Peyer's patch (tissue), 4 donors: ENCODE measurements around the gene MAML3.

Source experiments
- POLR2A ChIP-seq, 2 donors: fragments of 450-650 bp; IDR thresholded peaks; one replicate each; pipeline ENCODE4 v1.5.1; 2017; ENCODE audit warnings: antibody characterized with exemption in 2 of 2, mild to moderate bottlenecking in 2 of 2, moderate library complexity in 2 of 2
- TF ChIP-seq, protein P1 (sequence below), 6 experiments: fragments of 450-650 bp in 4 of 6; fragments of 200-600 bp in 2 of 6; sonication (generic) in 1 of 6; IDR thresholded peaks; one replicate each; pipeline ENCODE4 v1.5.1; 2017 to 2019; ENCODE audit warnings: antibody characterized with exemption in 6 of 6, mild to moderate bottlenecking in 3 of 6, moderate library complexity in 1 of 6

DNA sequence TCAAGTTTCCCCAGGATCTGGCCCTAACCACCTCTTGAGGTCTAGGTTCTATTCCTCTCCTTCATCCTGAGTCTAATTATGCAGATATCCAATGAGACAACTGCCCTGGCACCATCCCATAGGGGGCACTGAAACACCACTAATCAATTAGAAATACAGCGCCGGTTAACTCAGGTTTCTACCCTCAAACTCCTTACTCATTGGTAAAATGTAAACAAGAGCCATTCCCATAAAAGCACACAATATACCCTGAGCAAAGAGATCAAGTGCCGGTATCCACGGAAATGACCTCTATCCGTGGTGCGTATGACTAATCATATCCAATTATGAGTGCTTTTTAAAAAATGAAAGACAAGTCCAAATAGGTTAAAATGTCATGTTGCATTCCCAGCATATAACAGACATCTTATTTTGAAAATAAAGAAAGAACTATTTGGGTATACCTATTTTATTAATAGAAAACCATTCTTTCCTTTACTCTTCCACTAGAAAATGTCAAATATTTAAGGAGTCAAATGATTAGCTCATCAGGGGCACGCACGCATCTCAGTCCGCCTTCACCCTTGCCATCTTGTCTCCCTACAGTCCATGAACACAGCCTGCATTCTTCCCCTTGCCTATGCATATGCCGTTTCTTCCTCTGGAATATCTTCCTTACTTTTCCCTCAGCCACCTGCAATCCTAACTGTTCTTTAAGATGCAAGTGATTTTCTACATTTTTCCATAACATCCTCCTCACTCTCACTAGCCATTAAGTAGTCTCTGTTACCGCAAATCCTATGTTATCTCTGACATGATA, 141.1 kb downstream of the MAML3 start:
- TF ChIP-seq, protein P1, sequence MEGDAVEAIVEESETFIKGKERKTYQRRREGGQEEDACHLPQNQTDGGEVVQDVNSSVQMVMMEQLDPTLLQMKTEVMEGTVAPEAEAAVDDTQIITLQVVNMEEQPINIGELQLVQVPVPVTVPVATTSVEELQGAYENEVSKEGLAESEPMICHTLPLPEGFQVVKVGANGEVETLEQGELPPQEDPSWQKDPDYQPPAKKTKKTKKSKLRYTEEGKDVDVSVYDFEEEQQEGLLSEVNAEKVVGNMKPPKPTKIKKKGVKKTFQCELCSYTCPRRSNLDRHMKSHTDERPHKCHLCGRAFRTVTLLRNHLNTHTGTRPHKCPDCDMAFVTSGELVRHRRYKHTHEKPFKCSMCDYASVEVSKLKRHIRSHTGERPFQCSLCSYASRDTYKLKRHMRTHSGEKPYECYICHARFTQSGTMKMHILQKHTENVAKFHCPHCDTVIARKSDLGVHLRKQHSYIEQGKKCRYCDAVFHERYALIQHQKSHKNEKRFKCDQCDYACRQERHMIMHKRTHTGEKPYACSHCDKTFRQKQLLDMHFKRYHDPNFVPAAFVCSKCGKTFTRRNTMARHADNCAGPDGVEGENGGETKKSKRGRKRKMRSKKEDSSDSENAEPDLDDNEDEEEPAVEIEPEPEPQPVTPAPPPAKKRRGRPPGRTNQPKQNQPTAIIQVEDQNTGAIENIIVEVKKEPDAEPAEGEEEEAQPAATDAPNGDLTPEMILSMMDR (IDR thresholded peaks at IDR 0.05): peak; percentile 12 to 95 (median 72)
- no peak for TF ChIP-seq POLR2A (IDR thresholded peaks at IDR 0.05)
